LoVo (cell line): ENCODE measurements around the gene DLG1.
"Not testable (repeated sequence)": the region's sequence is repeated elsewhere in the genome, so short reads cannot be mapped to it uniquely, and the experiment has no call there.

Experiments used
- DNase-seq: peaks from one replicate; pipeline ENCODE4 v3.0.0-alpha.2; 2016; ENCODE audit warnings: low spot score

Gene DLG1

DNA sequence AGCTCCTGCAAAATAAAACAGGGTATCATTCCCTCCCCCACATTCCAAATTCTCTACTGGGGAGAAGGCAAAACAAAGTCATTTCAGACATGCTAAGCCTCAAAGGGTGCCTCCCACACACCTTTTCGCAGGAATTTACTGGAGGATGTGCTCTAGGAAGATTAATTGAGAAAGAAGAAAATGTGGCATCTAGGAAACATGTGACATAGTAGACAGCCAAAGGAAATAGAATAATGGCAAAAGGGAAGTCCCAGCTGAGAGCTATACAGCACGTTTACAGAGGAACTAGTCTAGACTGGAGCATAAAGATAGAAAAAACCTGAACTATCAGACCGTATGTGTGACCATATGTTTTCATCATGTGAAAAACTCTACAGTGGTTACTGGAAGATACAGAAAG, 210.0 kb downstream of the DLG1 start:
- DNase-seq = no peak

DNA sequence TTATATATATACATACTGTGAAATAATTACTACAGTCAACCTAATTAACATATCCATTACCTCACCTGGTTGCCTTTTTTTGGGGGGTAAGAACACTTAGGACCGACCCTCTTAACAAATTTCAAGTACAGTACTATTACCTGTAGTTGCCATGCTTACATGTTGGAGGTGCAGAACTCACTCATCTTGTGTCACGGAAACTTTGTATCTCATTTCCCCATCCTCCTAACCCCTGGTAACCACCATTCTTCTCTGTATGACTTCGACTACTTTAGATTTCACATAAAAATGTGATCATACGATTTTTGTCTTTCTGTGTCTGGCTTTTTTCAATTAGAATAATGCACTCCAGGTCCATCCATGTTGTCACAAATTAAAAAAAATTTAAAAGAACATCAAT, 213.3 kb downstream of the DLG1 start:
- no peak for DNase-seq

DNA sequence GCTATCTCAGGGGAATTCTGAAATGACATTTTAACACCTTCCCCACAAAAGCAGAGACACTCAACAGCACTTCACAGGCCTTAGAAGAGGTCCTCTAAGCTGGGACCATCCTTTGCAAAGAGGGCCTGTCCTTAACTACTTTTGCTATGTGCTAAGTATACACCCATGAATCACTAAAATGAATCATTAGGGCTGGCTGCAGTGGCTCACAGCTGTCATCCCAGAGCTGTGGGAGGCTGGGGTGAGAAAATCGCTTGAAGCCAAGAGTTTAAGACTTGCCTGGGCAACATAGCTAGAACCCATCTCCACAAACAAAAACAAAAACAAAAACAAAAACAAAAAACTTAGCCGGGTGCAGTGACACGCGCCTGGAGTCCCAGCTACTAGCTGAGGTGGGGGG, 214.9 kb downstream of the DLG1 start:
- no peak for DNase-seq

DNA sequence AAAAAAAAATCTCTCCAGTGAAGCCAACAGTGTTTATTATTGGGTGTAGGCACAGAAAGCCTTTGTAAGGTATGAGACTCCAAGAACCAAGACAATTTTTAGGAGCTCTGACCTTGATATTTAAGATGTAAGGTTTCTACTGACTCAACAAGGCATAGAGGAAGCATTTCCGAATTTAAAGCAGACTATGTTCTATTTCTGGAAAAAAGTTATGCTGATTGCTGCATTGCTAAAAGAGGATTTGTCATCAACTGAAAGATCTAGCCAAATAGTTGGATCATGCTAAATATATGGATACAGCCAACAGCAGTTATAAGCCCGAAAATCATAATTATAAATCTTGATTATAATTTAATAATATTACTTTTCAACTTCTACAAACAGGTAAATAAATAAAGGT, 215.5 kb downstream of the DLG1 start:
- DNase-seq = no peak

DNA sequence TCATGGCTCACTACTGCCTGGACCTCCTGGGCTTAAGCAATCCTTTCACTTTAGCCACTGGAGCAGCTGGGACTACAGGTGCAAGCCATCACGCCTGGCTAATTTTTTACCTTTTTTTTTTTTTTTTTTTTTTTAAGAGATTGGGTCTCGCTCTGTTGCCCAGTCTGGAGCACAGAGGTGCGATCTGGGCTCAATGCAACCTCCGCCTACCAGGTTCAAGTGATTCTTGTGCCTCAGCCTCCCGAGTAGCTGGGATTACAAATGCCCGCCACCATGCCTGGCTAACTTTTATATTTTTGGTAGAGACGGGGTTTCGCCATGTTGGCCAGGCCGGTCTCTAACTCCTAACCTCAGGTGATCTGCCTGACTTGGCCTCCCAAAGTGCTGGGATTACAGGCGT, 218.1 kb downstream of the DLG1 start:
- no peak for DNase-seq

DNA sequence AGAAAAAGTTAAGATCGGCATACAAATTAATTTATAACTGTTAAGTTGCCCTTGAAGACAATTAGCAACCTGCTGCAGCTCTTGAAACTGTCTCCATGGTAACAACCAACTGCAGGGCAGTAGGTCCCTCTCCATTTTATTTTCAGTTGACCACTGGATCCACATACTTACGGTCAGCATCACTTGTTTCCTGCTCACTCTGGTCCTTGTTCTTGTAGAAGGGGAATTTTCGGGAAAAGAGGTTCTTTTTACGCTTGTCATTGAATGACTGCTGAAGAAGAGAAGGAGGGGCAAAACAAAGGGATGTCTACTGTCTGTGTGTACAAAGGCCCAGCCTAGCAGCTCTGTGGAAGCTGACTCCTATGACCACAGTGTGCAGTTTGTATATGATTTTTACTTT, 222.0 kb downstream of the DLG1 start:
- no peak for DNase-seq

DNA sequence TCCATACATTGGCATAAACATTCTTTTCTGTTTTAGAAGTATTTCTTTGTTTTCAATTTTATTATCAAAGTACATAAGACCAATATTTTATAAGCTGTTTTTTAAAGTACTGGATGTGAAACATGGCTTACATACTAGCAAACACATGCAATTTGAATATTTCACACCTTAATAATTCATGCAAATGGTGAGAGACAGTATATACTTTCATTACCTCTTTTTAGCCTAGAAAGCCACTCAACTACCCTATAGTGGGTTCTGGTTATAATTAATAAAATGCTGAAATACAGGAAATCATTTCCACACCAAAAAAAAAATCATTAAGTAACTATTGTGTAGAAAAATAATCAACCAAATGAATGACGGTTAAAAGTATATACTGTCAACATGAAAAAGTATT, 230.3 kb downstream of the DLG1 start:
- no peak for DNase-seq

DNA sequence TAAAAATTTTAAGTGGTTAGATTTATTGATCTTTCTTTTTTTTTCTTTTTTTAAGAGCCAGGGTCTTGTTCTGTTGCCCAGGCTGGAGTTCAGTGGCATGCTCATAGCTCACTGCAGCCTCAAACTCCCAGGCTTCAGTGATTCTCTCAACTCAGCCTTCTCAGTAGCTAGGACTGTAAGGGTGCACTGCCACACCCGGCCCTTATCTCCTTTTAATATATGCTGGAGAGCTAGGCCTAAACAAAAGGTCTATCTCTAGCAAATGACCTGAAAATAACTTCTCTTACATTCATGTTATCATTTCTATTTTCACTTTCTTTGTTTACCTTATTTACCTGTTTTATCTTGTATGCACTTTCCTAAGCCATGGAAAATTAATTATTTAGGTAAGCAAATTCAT, 233.6 kb downstream of the DLG1 start:
- DNase-seq = no peak

DNA sequence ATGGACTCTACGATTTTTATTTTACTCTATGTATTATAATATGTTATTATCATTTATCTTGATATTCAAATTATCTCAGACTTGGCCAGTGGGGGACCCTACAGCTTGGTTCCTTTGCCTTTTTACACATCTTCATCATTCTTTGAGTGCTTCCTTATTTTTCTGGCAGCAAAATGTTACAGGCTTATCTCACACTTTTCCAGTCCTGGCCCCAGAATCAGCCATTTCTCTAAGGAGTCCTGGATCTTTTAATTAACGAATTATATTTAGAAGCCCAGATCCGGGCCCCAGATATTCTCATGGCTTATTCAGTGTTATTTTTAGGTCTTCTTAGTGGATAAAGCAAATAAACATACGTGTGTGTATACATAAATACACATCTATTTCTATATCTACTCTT, 236.0 kb downstream of the DLG1 start:
- no peak for DNase-seq

DNA sequence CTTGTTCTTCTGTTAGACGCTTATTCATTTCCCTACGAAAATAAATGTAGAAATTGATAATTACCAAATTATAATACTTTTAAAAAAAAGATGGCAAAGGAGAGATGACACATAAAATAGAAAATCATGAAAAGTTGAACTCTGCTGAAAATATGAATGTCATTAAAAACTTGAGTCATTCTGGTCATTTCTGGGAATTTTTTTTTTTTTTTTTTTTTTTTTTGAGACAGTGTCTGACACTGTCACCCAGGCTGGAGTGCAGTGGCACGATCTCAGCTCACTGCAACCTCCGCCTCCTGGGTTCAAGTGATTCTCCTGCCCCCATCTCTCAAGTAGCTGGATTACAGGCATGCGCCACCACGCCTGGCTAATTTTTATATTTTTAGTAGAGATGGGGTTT, 246.8 kb downstream of the DLG1 start:
- DNase-seq = not testable (repeated sequence)

GRCh38 chr3:197050511-197050910, 247.9 kb downstream of the DLG1 start:
- no peak for DNase-seq

- no peak for DNase-seq
Observed at GRCh38 chr3:197042539-197042938, 255.9 kb downstream of the DLG1 start.

DNA sequence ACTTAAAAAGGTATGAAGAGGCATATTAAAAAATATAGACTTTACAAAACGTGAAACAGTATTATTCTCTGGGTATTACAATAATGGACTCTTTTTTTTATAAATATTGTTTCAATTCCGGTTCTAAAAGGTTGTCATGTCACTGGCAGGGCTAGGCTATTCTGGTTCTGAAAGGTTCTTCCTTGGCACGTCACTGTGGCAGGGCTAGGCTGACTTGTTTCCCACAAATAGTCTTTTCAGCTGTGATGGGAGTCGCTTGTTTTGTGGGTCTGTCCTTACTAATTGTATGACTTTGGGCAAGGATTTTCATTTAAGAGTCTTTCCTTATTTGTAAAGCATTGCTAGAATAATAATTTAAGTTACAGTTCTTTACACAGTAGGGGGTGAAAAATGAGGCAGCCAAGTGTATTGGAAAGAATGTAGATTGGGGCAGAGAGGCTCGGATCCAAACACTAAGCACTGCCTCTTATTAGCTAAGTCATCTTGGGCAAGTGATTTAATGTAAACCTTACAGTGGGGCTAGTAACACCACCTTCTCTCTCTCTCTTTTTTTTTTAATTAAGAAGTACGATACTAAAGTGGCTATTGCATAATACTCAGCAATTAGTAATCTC, 256.4 kb downstream of the DLG1 start:
- DNase-seq = no peak

DNA sequence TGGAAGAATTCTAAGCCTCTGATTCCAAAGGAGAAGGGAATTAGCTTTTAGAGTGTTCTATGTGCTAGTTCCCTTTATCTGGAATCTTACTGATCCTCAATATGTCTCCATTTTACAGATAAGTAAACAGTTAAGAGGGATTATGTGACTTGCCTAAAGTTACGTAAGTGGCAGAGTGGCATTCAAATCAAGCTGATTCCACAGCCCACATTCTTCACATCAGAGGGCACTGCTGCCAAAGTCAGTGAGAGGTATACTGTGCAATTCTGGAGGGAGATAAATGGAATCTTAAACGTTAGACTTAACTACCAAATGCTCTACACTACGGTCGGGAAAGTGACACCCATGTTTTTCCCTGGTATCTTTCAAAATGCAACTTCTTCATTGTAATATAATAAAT, 257.8 kb downstream of the DLG1 start:
- DNase-seq = no peak

DNA sequence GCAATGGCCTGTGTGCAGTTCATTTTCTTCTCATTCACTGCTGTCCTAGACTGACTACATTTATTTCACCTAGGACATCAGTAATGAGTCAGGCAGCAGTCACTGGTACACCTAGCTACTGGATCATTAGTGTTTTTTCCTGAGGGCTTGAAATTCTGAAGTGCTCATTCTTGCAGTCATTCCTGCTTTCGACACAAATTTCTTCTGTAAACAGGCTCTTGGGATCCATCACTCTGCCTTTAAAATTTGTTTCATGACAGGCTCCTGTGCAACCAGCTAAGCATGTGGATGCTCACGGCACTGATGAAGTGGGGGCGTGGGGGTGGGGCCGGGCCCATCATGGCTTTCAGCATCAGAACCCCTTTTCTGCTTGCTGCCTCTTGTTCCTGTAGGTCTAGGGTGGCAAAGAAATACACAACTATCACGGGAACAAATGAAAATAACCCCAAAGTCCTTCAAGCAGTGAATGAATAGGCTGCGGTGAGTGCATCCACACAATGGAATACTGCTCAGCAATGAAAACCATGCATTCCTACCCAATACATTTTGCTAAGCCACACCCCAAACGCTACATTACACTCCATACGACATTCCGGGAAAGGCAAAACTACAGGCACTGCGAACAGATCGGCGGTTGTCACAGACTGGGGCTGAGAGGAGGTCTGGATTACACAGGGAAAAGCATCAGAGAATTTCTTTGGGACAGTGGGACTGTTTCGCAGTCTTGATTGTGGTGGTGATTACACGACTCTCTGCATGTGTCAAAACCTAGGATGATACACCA, 259.5 kb downstream of the DLG1 start:
- DNase-seq = no peak

DNA sequence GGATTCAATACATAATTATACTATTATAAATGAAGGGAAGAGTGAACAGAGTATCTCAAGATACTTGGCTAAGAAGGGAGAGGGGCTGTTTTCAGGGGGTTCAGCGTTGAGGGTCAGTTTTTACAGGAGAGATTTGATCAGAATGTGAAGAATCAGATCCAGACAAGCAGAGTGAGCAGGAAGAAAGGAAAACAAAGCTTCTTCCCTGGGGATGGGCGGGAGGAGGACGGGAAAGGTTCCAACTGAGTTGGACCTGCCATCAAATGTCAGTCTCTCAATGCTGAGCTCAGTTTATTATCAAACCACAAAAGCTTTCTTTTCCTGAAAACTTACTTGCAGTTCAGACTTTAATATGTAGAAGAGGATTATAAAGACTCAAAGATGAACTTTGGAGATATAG, 262.8 kb downstream of the DLG1 start:
- DNase-seq = no peak

DNA sequence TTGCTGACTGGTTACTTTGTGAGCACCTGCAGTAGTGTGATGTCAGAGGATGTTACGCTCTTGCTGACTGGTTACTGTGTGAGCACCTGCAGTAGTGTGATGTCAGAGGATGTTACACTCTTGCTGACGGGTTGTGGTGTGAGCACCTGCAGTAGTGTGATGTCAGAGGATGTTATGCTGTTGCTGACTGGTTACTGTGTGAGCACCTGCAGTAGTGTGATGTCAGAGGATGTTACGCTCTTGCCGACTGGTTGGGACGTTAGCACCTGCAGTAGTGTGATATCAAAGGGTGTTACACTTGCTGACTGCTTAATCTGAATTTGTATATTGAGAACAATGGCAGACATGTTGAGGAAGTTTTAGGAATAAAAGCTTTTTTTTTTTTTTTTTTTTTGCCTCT, 263.6 kb downstream of the DLG1 start:
- not testable (repeated sequence) for DNase-seq

DNA sequence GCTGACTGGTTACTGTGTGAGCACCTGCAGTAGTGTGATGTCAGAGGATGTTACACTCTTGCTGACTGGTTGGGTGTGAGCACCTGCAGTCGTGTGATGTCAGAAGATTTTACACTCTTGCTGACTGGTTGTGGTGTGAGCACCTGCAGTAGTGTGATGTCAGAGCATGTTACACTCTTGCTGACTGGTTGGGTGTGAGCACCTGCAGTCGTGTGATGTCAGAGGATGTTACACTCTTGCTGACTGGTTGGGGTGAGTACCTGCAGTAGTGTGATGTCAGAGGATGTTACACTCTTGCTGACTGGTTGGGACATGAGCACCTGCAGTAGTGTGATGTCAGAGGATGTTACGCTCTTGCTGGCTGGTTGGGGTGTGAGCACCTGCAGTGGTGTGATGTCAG, 264.6 kb downstream of the DLG1 start:
- DNase-seq = not testable (repeated sequence)

- DNase-seq = peak; percentile 98
Observed at GRCh38 chr3:197031315-197032285, 266.8 kb downstream of the DLG1 start.

- no peak for DNase-seq
Observed at GRCh38 chr3:197030379-197031314, 267.8 kb downstream of the DLG1 start.

DNA sequence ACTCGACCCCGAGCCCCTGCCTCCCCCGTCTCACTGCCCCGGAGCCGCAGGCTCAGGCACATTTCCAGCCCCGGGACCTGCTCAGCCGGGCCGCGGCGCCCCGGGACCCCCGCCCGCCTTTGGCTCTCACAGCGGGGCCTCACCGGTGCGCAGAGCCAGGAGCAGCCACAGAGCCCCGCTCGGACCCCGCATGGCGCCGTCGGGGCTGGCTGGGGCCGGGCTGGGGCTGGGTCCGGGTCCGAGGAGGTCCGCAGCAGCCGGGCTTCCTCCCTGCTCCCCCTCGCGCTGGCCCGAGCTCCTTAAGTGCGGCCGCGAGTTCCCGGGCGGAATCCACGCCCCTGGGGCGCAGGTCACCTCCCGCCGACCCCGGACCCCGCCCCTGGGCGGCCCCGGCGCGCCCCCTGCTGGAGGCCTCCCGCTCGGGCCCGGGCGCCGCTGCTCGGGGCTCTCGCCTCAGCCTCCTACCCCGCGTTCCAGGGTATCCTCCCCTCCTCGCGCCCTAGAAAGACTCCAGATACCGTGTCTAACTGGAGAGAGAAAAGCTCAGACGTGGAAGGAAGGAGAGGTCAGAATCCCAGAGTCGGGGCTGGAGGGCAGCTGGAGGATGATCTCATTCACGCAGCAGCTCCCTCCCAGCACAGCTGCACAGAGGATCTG, 268.8 kb downstream of the DLG1 start, which contains the start of gene MELTF:
Gene MELTF (minus strand): TSS at position 307 of the 657 bp plus-strand sequence. CDS start 115 bp downstream, at position 192.
- DNase-seq = peak; percentile 81
